Measurements from ENCODE around the gene SOCS4. TPM values are rescaled to one million over a fixed set of nuclear protein-coding genes. Genes with fewer than 3 reads are reported as not detected.
"Not testable (repeated sequence)": the region's sequence is repeated elsewhere in the genome, so short reads cannot be mapped to it uniquely, and the experiment has no call there.

SOCS4 gene
- total RNA-seq, 3 donors from 2014 or later: 16.6 to 41.6 (median 23.5) TPM

GRCh38 chr14:55057919-55058318 is 30.9 kb downstream of the SOCS4 start:
- no peak for ATAC-seq
- TF ChIP-seq CTCF (IDR thresholded peaks at IDR 0.05): no peak
- H3K36me3 ChIP-seq (ENCODE audit: low read depth): peaks cover 2% of the 10 kb centered on the region
- intact Hi-C loops (cut with DNase I, micrococcal nuclease): no loop called here
- peaks cover 23% of the 10 kb centered on the region for H3K4me1 ChIP-seq (ENCODE audit: low read depth)
- no peak overlapping the region for H3K4me3 ChIP-seq
- no peak for DNase-seq
- H3K9me3 ChIP-seq: no peaks in the 10 kb centered on the region

DNA sequence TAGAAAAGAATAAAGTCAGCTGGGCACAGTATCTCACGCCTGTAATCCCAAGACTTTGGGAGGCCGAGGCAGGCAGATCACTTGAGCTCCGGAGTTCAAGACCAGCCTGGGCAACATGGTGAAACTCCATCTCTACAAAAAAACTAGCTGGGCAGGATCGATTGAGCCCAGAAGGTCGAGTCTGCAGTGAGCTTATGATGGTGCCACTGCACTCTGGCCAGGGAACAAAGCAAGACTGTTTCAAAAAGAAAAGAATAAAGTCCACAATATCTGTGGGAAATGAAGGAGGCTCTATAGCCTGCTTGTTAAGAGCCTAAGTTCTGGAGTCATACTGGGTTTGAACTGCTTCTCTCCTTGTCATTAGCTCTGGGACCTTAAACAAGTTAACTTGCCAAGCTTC is 32.3 kb downstream of the SOCS4 start:
- Histone ChIP-seq H3K4me3 (no peak overlapping the region), H3K4me1 (ENCODE audit: low read depth) (peaks cover 11% of the 10 kb centered on the region), H3K9me3 (no peaks in the 10 kb centered on the region), H3K36me3 (ENCODE audit: low read depth) (peaks cover 5% of the 10 kb centered on the region)
- no peak for TF ChIP-seq CTCF (IDR thresholded peaks at IDR 0.05)
- intact Hi-C loops (cut with DNase I, micrococcal nuclease): no loop called here
- DNase-seq (no peak), ATAC-seq (no peak)

DNA sequence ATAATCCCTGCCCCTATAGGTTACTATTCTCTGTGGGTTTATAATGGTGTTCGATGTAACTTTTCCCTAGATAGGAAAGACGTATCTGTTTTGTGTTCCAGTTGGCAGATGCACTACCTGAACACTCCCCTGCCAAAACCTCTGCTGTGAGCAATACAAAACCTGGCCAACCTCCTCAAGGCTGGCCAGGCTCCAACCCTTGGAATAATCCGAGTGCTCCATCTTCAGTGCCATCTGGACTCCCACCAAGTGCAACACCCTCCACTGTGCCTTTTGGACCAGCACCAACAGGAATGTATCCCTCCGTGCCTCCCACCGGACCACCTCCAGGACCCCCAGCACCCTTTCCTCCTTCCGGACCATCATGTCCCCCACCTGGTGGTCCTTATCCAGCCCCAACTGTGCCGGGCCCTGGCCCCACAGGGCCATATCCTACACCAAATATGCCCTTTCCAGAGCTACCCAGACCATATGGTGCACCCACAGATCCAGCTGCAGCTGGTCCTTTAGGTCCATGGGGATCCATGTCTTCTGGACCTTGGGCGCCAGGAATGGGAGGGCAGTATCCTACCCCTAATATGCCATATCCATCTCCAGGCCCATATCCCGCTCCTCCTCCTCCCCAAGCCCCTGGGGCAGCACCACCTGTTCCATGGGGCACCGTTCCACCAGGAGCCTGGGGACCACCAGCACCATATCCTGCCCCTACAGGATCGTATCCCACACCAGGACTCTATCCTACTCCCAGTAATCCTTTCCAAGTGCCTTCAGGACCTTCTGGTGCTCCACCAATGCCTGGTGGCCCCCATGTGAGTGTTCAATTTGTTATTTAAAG is 35.7 kb downstream of the SOCS4 start:
- no peak for TF ChIP-seq CTCF (IDR thresholded peaks at IDR 0.05)
- Histone ChIP-seq H3K9me3 (no peaks in the 10 kb centered on the region), H3K4me1 (ENCODE audit: low read depth) (no peaks in the 10 kb centered on the region), H3K4me3 (no peak overlapping the region), H3K36me3 (ENCODE audit: low read depth) (peaks cover 5% of the 10 kb centered on the region)
- ATAC-seq (no peak), DNase-seq (no peak)
- intact Hi-C loops (cut with DNase I, micrococcal nuclease): no loop called here

DNA sequence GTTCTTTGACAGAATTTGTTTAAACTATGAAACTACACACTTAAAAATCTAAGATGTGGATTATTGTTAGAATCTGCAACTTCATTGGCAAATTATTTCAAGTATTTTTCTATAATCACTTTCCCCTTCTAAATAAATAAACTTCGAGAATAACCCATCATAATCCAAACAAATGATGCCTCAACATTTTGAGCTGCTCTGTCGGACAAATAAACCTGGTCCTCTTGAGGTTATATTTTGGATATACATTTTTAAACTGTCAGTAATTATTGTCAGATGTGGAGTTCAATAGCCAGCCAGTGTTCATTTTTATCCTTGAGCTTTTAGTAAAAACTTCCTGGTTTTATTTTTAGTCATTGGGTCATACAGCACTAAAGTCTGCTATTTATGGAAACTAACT is 37.9 kb downstream of the SOCS4 start:
- H3K4me3 ChIP-seq; intact Hi-C loops (cut with DNase I, micrococcal nuclease); H3K4me1 ChIP-seq (ENCODE audit: low read depth); H3K9me3 ChIP-seq; ATAC-seq; H3K36me3 ChIP-seq (ENCODE audit: low read depth); DNase-seq: not testable (repeated sequence)

DNA sequence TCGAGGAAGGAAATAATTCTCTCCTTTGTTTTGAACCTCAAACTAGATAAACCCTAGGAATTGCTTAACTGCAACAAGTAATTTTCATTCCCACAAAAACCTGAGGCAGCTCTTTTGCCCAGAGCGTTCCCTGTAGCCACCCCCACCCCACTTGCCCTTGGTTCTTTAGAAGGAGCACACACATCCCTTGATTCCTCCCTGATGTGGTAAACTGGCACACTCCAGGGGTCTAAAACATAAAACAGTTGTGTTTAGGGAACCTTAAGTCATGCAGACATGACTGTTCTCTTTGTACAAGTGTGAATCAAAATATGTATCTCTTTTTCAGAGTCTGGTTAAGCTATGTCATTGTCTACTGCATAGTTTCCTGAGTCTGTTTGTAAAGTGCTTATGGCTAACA is 38.4 kb downstream of the SOCS4 start:
- Histone ChIP-seq H3K4me3 (no peak overlapping the region), H3K9me3 (no peaks in the 10 kb centered on the region), H3K4me1 (ENCODE audit: low read depth) (no peaks in the 10 kb centered on the region), H3K36me3 (ENCODE audit: low read depth) (peaks cover 5% of the 10 kb centered on the region)
- intact Hi-C loops (cut with DNase I, micrococcal nuclease): no loop called here
- DNase-seq (no peak), ATAC-seq (no peak)
- no peak for TF ChIP-seq CTCF (IDR thresholded peaks at IDR 0.05)

GRCh38 chr14:55066223-55066622 is 39.2 kb downstream of the SOCS4 start:
- H3K9me3 ChIP-seq: no peaks in the 10 kb centered on the region
- H3K4me1 ChIP-seq (ENCODE audit: low read depth): no peaks in the 10 kb centered on the region
- H3K4me3 ChIP-seq: no peak overlapping the region
- peaks cover 5% of the 10 kb centered on the region for H3K36me3 ChIP-seq (ENCODE audit: low read depth)
- ATAC-seq: no peak
- no peak for TF ChIP-seq CTCF (IDR thresholded peaks at IDR 0.05)
- no peak for DNase-seq
- intact Hi-C loops (cut with DNase I, micrococcal nuclease): no loop called here
